ENCODE data around the gene CLEC3B. TPM values are rescaled to one million over a fixed set of nuclear protein-coding genes. Genes with fewer than 3 reads are reported as not detected.

CLEC3B gene
- total RNA-seq, 1 donor from 2014 or later, result not detected

DNA sequence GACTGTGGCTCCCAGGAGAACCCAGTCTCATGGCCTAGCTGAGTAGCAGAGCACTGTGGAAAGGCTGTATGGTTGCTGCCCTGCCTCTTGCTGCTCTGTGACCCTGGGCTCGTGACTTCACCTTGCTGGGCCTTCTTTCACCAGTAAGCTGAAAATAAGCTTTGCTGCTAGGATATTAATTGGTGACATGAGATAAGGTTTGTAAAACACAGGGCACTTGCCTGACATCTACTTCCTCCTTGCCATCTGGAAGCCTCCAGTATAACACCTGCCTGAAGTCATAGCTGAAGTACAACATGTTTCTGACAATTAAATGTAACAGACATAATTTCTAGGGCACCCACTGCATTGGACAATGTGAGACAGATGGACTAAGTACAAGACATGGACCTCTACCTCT, 53.6 kb downstream of the CLEC3B start:
- peaks cover 5% of the 10 kb centered on the region for H3K4me1 Mint-ChIP-seq
- H3K4me3 Mint-ChIP-seq, result no peak overlapping the region
- H3K9me3 Mint-ChIP-seq, result peaks cover 4% of the 10 kb centered on the region

DNA sequence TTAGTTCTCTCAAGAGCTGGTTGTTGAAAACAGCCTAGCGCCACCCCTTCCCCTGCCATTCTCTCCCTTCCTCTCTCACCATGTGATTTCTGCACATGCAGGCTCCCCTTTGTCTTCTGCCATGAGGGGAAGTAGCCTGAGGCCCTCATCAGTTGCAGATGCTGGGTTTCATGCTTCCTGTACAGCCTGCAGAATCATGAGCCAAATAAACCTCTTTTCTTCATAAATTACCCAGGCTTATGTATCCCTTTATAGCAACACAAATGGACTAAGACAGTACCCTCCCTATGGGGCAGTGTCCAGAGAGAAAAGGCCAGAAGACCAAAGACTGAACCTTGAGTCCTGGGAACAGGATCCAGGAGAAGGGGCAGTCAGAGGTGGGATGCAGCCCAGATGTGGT, 54.7 kb downstream of the CLEC3B start:
- no peak overlapping the region for H3K4me3 Mint-ChIP-seq
- TF ChIP-seq, protein P1, sequence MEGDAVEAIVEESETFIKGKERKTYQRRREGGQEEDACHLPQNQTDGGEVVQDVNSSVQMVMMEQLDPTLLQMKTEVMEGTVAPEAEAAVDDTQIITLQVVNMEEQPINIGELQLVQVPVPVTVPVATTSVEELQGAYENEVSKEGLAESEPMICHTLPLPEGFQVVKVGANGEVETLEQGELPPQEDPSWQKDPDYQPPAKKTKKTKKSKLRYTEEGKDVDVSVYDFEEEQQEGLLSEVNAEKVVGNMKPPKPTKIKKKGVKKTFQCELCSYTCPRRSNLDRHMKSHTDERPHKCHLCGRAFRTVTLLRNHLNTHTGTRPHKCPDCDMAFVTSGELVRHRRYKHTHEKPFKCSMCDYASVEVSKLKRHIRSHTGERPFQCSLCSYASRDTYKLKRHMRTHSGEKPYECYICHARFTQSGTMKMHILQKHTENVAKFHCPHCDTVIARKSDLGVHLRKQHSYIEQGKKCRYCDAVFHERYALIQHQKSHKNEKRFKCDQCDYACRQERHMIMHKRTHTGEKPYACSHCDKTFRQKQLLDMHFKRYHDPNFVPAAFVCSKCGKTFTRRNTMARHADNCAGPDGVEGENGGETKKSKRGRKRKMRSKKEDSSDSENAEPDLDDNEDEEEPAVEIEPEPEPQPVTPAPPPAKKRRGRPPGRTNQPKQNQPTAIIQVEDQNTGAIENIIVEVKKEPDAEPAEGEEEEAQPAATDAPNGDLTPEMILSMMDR (conservative IDR thresholded peaks at IDR 0.05), result no peak
- no peaks in the 10 kb centered on the region for H3K36me3 Mint-ChIP-seq (ENCODE audit: low read depth)
- peaks cover 5% of the 10 kb centered on the region for H3K4me1 Mint-ChIP-seq
- DNase-seq (ENCODE audit: low read depth, low spot score), result no peak
- H3K9me3 Mint-ChIP-seq, result peaks cover 4% of the 10 kb centered on the region
- no peak overlapping the region for H3K27ac Mint-ChIP-seq (ENCODE audit: unreplicated experiment)
- no peaks in the 10 kb centered on the region for H3K27me3 Mint-ChIP-seq (ENCODE audit: low read depth)

More for the DNA sequence above, 53.6 kb downstream of the CLEC3B start:
- Mint-ChIP-seq H3K27ac (ENCODE audit: unreplicated experiment) (no peak overlapping the region), H3K36me3 (ENCODE audit: low read depth) (no peaks in the 10 kb centered on the region), H3K27me3 (ENCODE audit: low read depth) (no peaks in the 10 kb centered on the region)
- TF ChIP-seq, protein P1 (conservative IDR thresholded peaks at IDR 0.05), result no peak
- DNase-seq (ENCODE audit: low read depth, low spot score), result no peak

DNA sequence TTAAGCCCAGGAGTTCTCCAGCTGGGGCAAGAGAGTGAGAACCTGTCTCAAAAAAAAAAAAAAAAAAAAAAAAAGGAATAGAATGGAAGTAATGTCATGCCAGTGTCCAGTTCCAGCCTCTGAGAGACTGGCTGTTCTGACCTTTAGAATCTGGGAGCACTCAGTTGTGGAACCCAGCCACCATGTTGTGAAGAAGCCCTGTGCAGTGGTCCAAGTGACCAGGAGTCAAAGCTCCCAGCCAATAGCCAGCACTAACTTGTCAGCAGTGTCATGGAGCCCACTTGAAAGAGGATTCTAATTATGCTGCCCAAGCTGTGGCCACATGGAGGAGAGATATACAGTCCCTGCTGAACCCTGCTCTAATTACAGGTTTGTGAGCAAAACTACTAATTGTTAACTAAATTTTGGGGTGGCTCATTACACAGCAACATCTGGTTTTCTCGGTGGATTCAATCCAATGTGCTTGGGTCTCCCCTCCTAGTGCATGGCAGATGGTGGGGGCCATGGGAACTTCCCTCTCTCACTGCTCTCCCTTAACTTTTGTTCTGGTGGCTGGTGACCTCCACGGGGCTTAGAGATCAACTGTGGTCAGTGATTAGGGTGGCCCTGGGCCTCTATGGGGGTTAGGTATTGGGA, 55.5 kb downstream of the CLEC3B start:
- Mint-ChIP-seq H3K27ac (ENCODE audit: unreplicated experiment) (no peak overlapping the region), H3K4me3 (no peak overlapping the region), H3K36me3 (ENCODE audit: low read depth) (no peaks in the 10 kb centered on the region), H3K27me3 (ENCODE audit: low read depth) (no peaks in the 10 kb centered on the region), H3K9me3 (peaks cover 4% of the 10 kb centered on the region), H3K4me1 (no peaks in the 10 kb centered on the region)
- TF ChIP-seq, protein P1 (conservative IDR thresholded peaks at IDR 0.05), result no peak
- no peak for DNase-seq (ENCODE audit: low read depth, low spot score)

DNA sequence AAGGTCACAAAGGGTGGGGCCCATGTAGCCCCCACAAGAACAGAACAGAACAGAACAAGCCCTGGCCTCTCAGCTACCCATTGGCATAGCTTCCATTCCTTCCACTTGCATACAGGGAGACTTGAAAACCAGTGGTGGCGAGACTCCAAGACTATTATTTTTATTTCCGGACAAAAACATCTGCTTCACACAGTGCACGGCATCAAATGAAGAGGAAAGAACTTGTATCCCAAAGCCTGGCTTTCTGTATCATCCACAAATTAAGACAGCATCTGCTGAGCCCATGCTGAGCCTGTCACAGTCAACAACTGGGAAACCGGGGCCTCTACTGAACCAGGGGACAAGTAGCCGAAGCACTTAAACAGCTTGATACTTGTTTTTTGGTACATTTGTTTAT, 56.0 kb downstream of the CLEC3B start:
- no peaks in the 10 kb centered on the region for H3K27me3 Mint-ChIP-seq (ENCODE audit: low read depth)
- DNase-seq (ENCODE audit: low read depth, low spot score), result no peak
- H3K4me1 Mint-ChIP-seq, result no peaks in the 10 kb centered on the region
- no peak overlapping the region for H3K4me3 Mint-ChIP-seq
- no peak overlapping the region for H3K27ac Mint-ChIP-seq (ENCODE audit: unreplicated experiment)
- H3K9me3 Mint-ChIP-seq, result peaks cover 4% of the 10 kb centered on the region
- H3K36me3 Mint-ChIP-seq (ENCODE audit: low read depth), result no peaks in the 10 kb centered on the region
- TF ChIP-seq, protein P1 (conservative IDR thresholded peaks at IDR 0.05), result no peak

DNA sequence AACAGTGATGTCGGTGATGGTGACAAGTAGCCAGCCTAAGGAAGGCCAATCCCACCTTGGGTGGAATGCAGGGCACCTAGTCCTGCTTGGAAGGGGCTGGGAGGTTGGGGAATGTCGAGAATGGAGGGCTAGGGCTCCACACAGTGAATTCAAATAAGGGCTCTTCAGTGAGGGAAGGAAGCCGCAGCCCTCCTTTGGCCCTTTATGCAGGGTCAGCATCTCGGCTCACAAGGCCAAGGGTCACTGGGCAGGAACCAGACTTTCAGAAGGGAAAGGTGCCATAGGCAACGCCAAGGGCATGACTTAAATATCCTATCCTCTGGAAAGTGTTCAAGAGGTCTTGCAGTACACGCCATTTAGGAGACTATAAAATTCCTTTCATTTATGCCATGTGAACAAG, 56.9 kb downstream of the CLEC3B start:
- Mint-ChIP-seq H3K27ac (ENCODE audit: unreplicated experiment) (peak overlapping the region; percentile 57), H3K36me3 (ENCODE audit: low read depth) (no peaks in the 10 kb centered on the region), H3K4me3 (no peak overlapping the region), H3K9me3 (peaks cover 4% of the 10 kb centered on the region), H3K27me3 (ENCODE audit: low read depth) (no peaks in the 10 kb centered on the region), H3K4me1 (no peaks in the 10 kb centered on the region)
- TF ChIP-seq, protein P1 (conservative IDR thresholded peaks at IDR 0.05), result no peak
- DNase-seq (ENCODE audit: low read depth, low spot score), result no peak

All from neural crest cell (in vitro differentiated cells).